GM10266 (cell line): ENCODE results near the gene GORASP1.

Source experiments
- DNase-seq: peaks from one replicate; pipeline ENCODE4 v3.0.0; 2012; ENCODE audit errors: extremely low spot score
- CTCF ChIP-seq: IDR thresholded peaks from 2 replicates; pipeline ENCODE4 v1.5.1; 2012; ENCODE audit warnings: mild to moderate bottlenecking, low read depth; ENCODE audit not compliant: control insufficient read depth, insufficient read depth; ENCODE audit errors: missing control alignments

The GORASP1 gene

DNA sequence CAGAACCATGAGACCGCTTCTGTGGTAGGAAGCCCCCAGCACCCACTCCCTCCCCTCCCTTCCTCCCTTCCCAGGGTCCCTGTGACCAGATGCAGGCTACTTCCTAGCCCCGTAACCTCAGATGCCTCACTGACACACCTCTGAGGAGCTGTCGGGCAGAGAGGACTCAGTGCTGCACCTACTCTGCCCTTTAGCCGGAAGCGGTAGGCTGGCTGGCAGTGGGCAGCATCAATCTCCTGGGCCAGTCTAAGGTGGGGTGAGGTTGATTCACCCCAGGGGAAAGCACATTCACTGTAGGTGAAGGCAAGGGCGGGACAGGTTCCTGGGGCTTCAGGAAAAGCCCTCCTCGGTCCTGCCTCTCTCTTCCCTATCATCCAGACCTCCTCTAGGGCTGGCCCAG lies 26.9 kb upstream of the GORASP1 start:
- DNase-seq, result no peak
- TF ChIP-seq CTCF, result no peak

DNA sequence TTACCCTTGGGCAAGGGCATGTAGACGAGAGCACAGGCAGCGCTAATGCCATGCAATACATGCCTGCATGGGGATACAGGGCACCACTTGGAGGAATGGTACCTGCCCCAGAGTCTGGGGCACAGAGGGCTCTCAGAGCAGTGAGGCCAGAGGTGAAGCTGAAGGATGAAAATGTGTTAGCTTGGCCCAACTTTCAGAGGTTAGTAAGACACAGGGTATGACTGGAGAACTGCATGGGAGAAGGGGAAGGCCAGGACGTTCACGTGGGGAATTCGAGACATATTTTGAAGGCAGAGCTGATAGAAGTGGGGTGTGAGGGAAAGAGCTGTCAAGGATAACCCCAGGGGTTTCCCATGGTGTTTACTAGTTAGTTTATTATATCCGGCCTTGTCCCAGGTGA lies 26.4 kb upstream of the GORASP1 start:
- TF ChIP-seq CTCF, result no peak
- no peak for DNase-seq

- TF ChIP-seq CTCF, result no peak
- no peak for DNase-seq
Measured at GRCh38 chr3:39133093-39133490, 25.7 kb upstream of the GORASP1 start.

GRCh38 chr3:39132096-39133092 lies 25.0 kb upstream of the GORASP1 start:
- TF ChIP-seq CTCF, result no peak
- DNase-seq, result no peak

- DNase-seq, result no peak
- no peak for TF ChIP-seq CTCF
Measured at GRCh38 chr3:39130693-39131265, 23.4 kb upstream of the GORASP1 start.

DNA sequence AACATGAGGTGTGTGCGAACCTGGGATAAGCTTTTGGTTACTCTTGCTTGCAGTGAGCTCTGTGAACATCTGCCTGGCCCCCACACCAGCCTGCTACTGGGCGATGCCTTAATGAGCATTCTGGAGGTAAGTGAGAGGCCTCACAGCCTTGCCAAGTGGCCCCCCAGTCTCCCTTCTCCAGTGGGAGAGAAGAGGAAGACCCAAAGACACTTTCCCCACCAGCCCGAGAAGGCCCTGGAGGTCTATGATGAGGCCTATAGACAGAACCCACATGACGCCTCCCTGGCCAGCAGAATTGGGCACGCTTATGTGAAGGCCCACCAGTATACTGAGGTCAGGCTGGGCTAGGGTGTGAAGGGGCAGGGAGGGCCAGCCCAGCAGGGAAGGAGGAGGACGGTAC lies 22.6 kb upstream of the GORASP1 start:
- no peak for TF ChIP-seq CTCF
- no peak for DNase-seq

DNA sequence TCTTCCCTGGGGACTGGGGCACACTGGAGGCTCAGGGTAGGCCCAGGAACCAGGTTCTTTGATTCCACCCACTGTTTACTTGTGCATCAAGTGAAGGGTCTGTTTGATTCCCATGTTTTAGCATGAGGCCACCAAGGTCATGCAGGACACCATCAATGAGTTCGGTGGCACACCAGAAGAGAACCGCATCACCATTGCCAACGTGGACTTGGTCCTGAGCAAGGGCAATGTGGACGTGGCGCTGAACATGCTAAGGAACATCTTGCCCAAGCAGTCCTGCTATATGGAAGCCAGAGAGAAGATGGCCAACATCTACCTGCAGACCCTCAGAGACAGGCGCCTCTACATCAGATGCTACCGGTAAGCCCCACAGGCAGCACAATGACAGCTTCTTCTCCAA lies 21.5 kb upstream of the GORASP1 start:
- DNase-seq, result no peak

More for the DNA sequence above, 21.5 kb upstream of the GORASP1 start:
- TF ChIP-seq CTCF, result no peak
